ENCODE data around the gene COL23A1.

The COL23A1 gene

GRCh38 chr5:178387061-178387855, 202.9 kb downstream of the COL23A1 start:
- no peak for DNase-seq

GRCh38 chr5:178386336-178386931, 203.8 kb downstream of the COL23A1 start:
- no peak for DNase-seq

GRCh38 chr5:178385496-178385890, 204.7 kb downstream of the COL23A1 start:
- no peak for DNase-seq

- no peak for DNase-seq
Measured at GRCh38 chr5:178384816-178385495, 205.2 kb downstream of the COL23A1 start.

GRCh38 chr5:178383919-178384815, 206.0 kb downstream of the COL23A1 start:
- no peak for DNase-seq

- no peak for DNase-seq
Measured at GRCh38 chr5:178383301-178383918, 206.8 kb downstream of the COL23A1 start.

GRCh38 chr5:178382754-178383164, 207.4 kb downstream of the COL23A1 start:
- no peak for DNase-seq

- DNase-seq, result no peak
Measured at GRCh38 chr5:178381921-178382695, 208.1 kb downstream of the COL23A1 start.

- no peak for DNase-seq
Measured at GRCh38 chr5:178381206-178381605, 209.0 kb downstream of the COL23A1 start.

- no peak for DNase-seq
Measured at GRCh38 chr5:178380541-178381074, 209.6 kb downstream of the COL23A1 start.

GRCh38 chr5:178380086-178380485, 210.1 kb downstream of the COL23A1 start:
- DNase-seq, result no peak

- no peak for DNase-seq
Measured at GRCh38 chr5:178378527-178379484, 211.4 kb downstream of the COL23A1 start.

GRCh38 chr5:178377583-178378270, 212.5 kb downstream of the COL23A1 start:
- DNase-seq, result no peak

- DNase-seq, result no peak
Measured at GRCh38 chr5:178376921-178377582, 213.1 kb downstream of the COL23A1 start.

GRCh38 chr5:178375348-178375747, 214.8 kb downstream of the COL23A1 start:
- DNase-seq, result no peak

- DNase-seq, result no peak
Measured at GRCh38 chr5:178373711-178374110, 216.5 kb downstream of the COL23A1 start.

GRCh38 chr5:178372142-178372571, 218.0 kb downstream of the COL23A1 start:
- DNase-seq, result no peak

- DNase-seq, result no peak
Measured at GRCh38 chr5:178371362-178372111, 218.7 kb downstream of the COL23A1 start.
